T-cell (primary cell): ENCODE data around the gene CBLN4. TPM values are rescaled to one million over a fixed set of nuclear protein-coding genes. Genes with fewer than 3 reads are reported as not detected.
A peak's percentile ranks its signal among the peaks of the same experiment; 100 is the strongest.

Source experiments
- ATAC-seq, 4 experiments: fragments of 200-7000 bp in 3 of 4; fragments of 150-1000 bp in 1 of 4; cut with Tn5 transposase; replicated peaks in 1 of 4; 1 replicate in 3 of 4; 2 replicates in 1 of 4; pipeline ENCODE4 v1.10.0; 2021; ENCODE audit warnings: moderate library complexity in 3 of 4, mild to moderate bottlenecking in 2 of 4, moderate number of reproducible peaks in 1 of 4
- CTCF ChIA-PET, 2 donors: fragments of 300-600 bp; sonication (Branson Sonifier 250); formaldehyde crosslinking; loops; one replicate each; lab custom pipeline; 2022; ENCODE audit warnings: antibody characterized with exemption in 2 of 2; lab: Charles Lee
- POLR2A ChIA-PET, 2 donors: fragments of 300-600 bp; sonication (Branson Sonifier 250); formaldehyde crosslinking; loops; one replicate each; lab custom pipeline; 2022; ENCODE audit warnings: antibody characterized with exemption in 2 of 2; lab: Charles Lee
- DNase-seq, 35 experiments: peaks; one replicate each; pipeline versions ENCODE4 v3.0.0 to v3.0.0-alpha.2; 2013 to 2023
- H3K27ac ChIP-seq: one replicate; pipeline ENCODE4 v1.5.1; 2013; ENCODE audit warnings: low read length
- H3K27me3 ChIP-seq, 2 experiments: replicated peaks in 1 of 2; 1 replicate in 1 of 2; 2 replicates in 1 of 2; pipeline versions ENCODE4 v1.6.1 to v1.7.0; 2013; ENCODE audit warnings: low read length in 1 of 2, mixed read lengths in 1 of 2; ENCODE audit not compliant: control insufficient read depth in 2 of 2, insufficient read depth in 2 of 2; ENCODE audit errors: extremely low read depth in 1 of 2
- H3K36me3 ChIP-seq, 2 donors: 1 replicate in 1 of 2; 2 replicates in 1 of 2; pipeline versions ENCODE4 v1.6.1 to v1.7.0; 2013; ENCODE audit warnings: low read length in 1 of 2; ENCODE audit not compliant: control insufficient read depth in 2 of 2, insufficient read depth in 1 of 2; ENCODE audit errors: extremely low read depth in 1 of 2
- H3K4me1 ChIP-seq, 2 experiments: 1 replicate in 1 of 2; 2 replicates in 1 of 2; pipeline versions ENCODE4 v1.6.1 to v1.7.0; 2013; ENCODE audit warnings: low read length in 2 of 2, mixed read lengths in 1 of 2; ENCODE audit not compliant: insufficient read depth in 2 of 2, control insufficient read depth in 1 of 2; ENCODE audit errors: extremely low read depth in 1 of 2
- H3K4me3 ChIP-seq, 2 donors: 1 replicate in 1 of 2; 2 replicates in 1 of 2; pipeline versions ENCODE4 v1.5.1 to v1.7.0; 2013; ENCODE audit warnings: mild to moderate bottlenecking in 2 of 2, low read length in 1 of 2, moderate library complexity in 1 of 2; ENCODE audit not compliant: control insufficient read depth in 1 of 2; ENCODE audit errors: extremely low read depth in 1 of 2
- H3K9me3 ChIP-seq: 2 replicates; pipeline ENCODE4 v1.7.0; 2013
- H3K27ac Mint-ChIP-seq, 2 donors: one replicate each; pipeline ENCODE4 v1.8.0; 2020 to 2021; ENCODE audit warnings: mild to moderate bottlenecking in 2 of 2, mixed read lengths in 2 of 2
- H3K27me3 Mint-ChIP-seq, 2 donors: one replicate each; pipeline ENCODE4 v1.8.0; 2021 to 2022; ENCODE audit warnings: mixed read lengths in 2 of 2
- H3K36me3 Mint-ChIP-seq: one replicate; pipeline ENCODE4 v1.8.0; 2021; ENCODE audit warnings: mixed read lengths
- H3K4me1 Mint-ChIP-seq, 3 donors: one replicate each; pipeline ENCODE4 v1.8.0; 2020 to 2022; ENCODE audit warnings: mixed read lengths in 3 of 3, mild to moderate bottlenecking in 1 of 3
- H3K4me3 Mint-ChIP-seq, 3 donors: one replicate each; pipeline ENCODE4 v1.8.0; 2020 to 2022; ENCODE audit warnings: mild to moderate bottlenecking in 3 of 3, mixed read lengths in 3 of 3, moderate library complexity in 3 of 3
- H3K9me3 Mint-ChIP-seq, 3 donors: one replicate each; pipeline ENCODE4 v1.8.0; 2020 to 2022; ENCODE audit warnings: mixed read lengths in 3 of 3
- WGBS: methylation state at CpG from one replicate; pipeline ENCODE4 v1.1.5; 2013; ENCODE audit warnings: missing lambda C conversion rate; ENCODE audit not compliant: insufficient coverage; 5-methylcytosine and 5-hydroxymethylcytosine counted together
- total RNA-seq, 35 experiments: library from RNA in 6 of 35; stranded (reverse) in 6 of 35; fragments of 120-200 nt in 1 of 35; gene quantifications; one replicate each; pipeline versions ENCODE4 v1.2.1 to v1.2.4 and lab custom pipeline; 2013 to 2026

CBLN4 gene
- total RNA-seq (not detected), total RNA-seq (lab: John Stamatoyannopoulos, UW) (0 to 0.06 (median 0) reads per million in 29 experiments)
- total RNA-seq (2013) = not detected

GRCh38 chr20:56005389-56005715, at the start of gene CBLN4:
TSS of gene CBLN4 (minus strand) at chr20:56005519. CDS start at chr20:56004171, 1,348 bp downstream.
- CTCF ChIA-PET = no interaction called here
- Mint-ChIP-seq H3K9me3 (peaks cover 4 to 14% (median 12%) of the 10 kb centered on the region in 3 donors), H3K4me3 (no peak within 1 kb of the TSS), H3K27me3 (peaks cover 30 to 34% of the 10 kb centered on the region in 2 donors), H3K27ac (no peak within 1 kb of the TSS), H3K36me3 (no peaks in the 10 kb centered on the region), H3K4me1 (no peaks in the 10 kb centered on the region)
- 24% methylated on average over 18 of the region's 29 CpGs for WGBS
- POLR2A ChIA-PET = no interaction called here
- no peak for ATAC-seq
- Histone ChIP-seq H3K9me3 (no peaks in the 10 kb centered on the region), H3K36me3 (no peaks in the 10 kb centered on the region), H3K27me3 (peaks cover 2 to 33% of the 10 kb centered on the region in 2 experiments), H3K27ac (no peak within 1 kb of the TSS), H3K4me1 (no peaks in the 10 kb centered on the region), H3K4me3 (no peak within 1 kb of the TSS)
- no peak for DNase-seq

DNA sequence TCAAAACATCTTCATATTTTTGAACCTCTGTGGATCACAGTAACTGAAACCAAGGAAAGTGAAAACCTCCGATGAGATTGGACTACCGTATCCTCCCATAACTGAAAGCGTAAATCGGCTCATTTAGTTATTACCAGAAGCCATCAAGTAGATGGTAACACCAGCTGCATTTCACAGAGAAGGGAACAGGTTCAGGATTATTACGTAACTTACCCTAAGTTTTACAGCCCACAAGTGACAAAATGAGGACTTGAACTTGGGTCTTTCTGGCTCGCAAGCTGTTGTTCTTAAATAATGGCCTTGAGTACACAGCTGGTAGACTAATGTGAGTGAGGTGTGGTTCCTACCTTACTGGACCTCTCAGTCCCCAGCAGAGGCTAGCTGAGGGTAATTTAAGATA, 37.9 kb upstream of the CBLN4 start:
- H3K27ac Mint-ChIP-seq = no peak overlapping the region
- no peaks in the 10 kb centered on the region for H3K4me1 ChIP-seq
- ATAC-seq (no peak), DNase-seq (no peak)
- no peak overlapping the region for H3K4me3 ChIP-seq
- peaks cover 0 to 7% of the 10 kb centered on the region in 2 donors for H3K27me3 Mint-ChIP-seq
- H3K36me3 Mint-ChIP-seq = no peaks in the 10 kb centered on the region
- no peak overlapping the region for H3K27ac ChIP-seq
- POLR2A ChIA-PET = no interaction called here
- no peak overlapping the region for H3K4me3 Mint-ChIP-seq
- H3K4me1 Mint-ChIP-seq = no peaks in the 10 kb centered on the region
- no peaks in the 10 kb centered on the region for H3K27me3 ChIP-seq
- peaks cover 0 to 13% (median 8%) of the 10 kb centered on the region in 3 donors for H3K9me3 Mint-ChIP-seq
- CTCF ChIA-PET = no interaction called here
- no peaks in the 10 kb centered on the region for H3K9me3 ChIP-seq
- no peaks in the 10 kb centered on the region for H3K36me3 ChIP-seq
- 67% methylated on average over 1 of the region's 6 CpGs for WGBS

- H3K27me3 Mint-ChIP-seq = no peaks in the 10 kb centered on the region
Measured at GRCh38 chr20:56032251-56032650, 26.9 kb upstream of the CBLN4 start.

DNA sequence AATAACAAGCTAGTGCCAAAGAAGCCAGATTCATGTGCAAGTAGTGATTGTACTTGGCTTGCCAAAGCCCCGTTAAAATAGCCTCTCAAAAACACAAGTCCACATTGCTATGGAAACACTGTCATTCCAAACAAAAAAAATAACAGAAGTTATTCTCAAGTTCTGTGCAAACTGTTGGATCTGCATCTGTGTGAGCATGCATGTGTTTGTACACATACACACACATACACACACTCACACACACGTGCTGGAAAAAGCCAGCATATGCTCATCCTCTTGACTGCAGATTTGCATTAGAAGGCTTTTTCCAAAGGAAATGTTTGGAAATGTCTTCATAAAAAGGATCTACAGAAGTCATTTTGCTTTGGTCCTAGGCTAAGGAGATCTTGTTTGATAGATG, 13.4 kb upstream of the CBLN4 start:
- Mint-ChIP-seq H3K27ac (no peak overlapping the region), H3K27me3 (no peaks in the 10 kb centered on the region), H3K4me1 (no peaks in the 10 kb centered on the region), H3K9me3 (peaks cover 5 to 23% (median 5%) of the 10 kb centered on the region in 3 donors), H3K36me3 (no peaks in the 10 kb centered on the region), H3K4me3 (no peak overlapping the region)
- no peaks in the 10 kb centered on the region for H3K9me3 ChIP-seq
- CTCF ChIA-PET = no interaction called here
- whole genome bisulfite sequencing = no CpG with 5 or more reads among the region's 2 CpGs
- H3K4me1 ChIP-seq = no peaks in the 10 kb centered on the region
- DNase-seq (no peak), ATAC-seq (no peak)
- POLR2A ChIA-PET = no interaction called here
- no peaks in the 10 kb centered on the region for H3K36me3 ChIP-seq
- H3K27me3 ChIP-seq = no peaks in the 10 kb centered on the region
- H3K27ac ChIP-seq = no peak overlapping the region
- H3K4me3 ChIP-seq = no peak overlapping the region

More at GRCh38 chr20:56032251-56032650, 26.9 kb upstream of the CBLN4 start:
- no peaks in the 10 kb centered on the region for H3K27me3 ChIP-seq
- no peak overlapping the region for H3K27ac Mint-ChIP-seq
- H3K9me3 Mint-ChIP-seq = peaks cover 12 to 38% (median 22%) of the 10 kb centered on the region in 3 donors
- ChIA-PET POLR2A (no interaction called here), CTCF (interaction anchor here in 1 of 2 donors (0.6 kb wide), 1 partner anchor 638 kb away, joined by 3 read pairs; no protein-coding TSS in a partner anchor)
- DNase-seq = peak in 1 of 35 experiments; percentile 1
- H3K36me3 ChIP-seq = no peaks in the 10 kb centered on the region
- H3K4me1 Mint-ChIP-seq = no peaks in the 10 kb centered on the region
- no peak overlapping the region for H3K27ac ChIP-seq
- H3K36me3 Mint-ChIP-seq = no peaks in the 10 kb centered on the region
- H3K4me3 Mint-ChIP-seq = no peak overlapping the region
- no peaks in the 10 kb centered on the region for H3K4me1 ChIP-seq
- no peak for ATAC-seq
- 53% methylated on average over 3 of the region's 3 CpGs for WGBS
- H3K9me3 ChIP-seq = no peaks in the 10 kb centered on the region
- H3K4me3 ChIP-seq = no peak overlapping the region

- no peaks in the 10 kb centered on the region for H3K36me3 Mint-ChIP-seq
- no peaks in the 10 kb centered on the region for H3K27me3 ChIP-seq
- DNase-seq (no peak), ATAC-seq (no peak)
- no peaks in the 10 kb centered on the region for H3K4me1 Mint-ChIP-seq
- no peak overlapping the region for H3K4me3 Mint-ChIP-seq
- H3K27me3 Mint-ChIP-seq = no peaks in the 10 kb centered on the region
- H3K27ac Mint-ChIP-seq = no peak overlapping the region
- CTCF ChIA-PET = no interaction called here
- H3K9me3 Mint-ChIP-seq = peaks cover 5 to 20% (median 8%) of the 10 kb centered on the region in 3 donors
- H3K4me1 ChIP-seq = no peaks in the 10 kb centered on the region
- H3K36me3 ChIP-seq = no peaks in the 10 kb centered on the region
- H3K4me3 ChIP-seq = no peak overlapping the region
- no peak overlapping the region for H3K27ac ChIP-seq
- POLR2A ChIA-PET = no interaction called here
- WGBS = 33% methylated on average over 1 of the region's 3 CpGs
- H3K9me3 ChIP-seq = no peaks in the 10 kb centered on the region
Measured at GRCh38 chr20:56018194-56018593, 12.9 kb upstream of the CBLN4 start.

DNA sequence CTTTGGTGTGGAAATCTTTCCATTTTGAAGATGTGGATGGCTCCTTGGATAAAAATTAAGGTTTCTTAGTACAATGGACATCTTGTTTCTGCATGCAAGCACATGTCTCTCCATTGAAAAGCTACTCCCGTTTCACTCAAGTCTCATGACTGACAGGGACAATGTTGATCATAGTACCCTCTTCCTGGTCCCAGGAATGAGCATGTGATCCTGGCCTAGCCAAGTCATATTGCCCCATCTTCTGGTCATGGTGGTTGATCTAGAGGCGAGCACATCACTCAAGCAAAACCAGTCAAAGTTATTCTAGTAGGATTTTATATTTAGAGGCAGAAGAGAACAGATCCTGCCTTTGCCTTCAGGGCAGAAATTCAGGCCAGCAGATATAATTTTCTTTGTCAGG, 12.2 kb upstream of the CBLN4 start:
- no peaks in the 10 kb centered on the region for H3K27me3 ChIP-seq
- no peaks in the 10 kb centered on the region for H3K4me1 ChIP-seq
- Mint-ChIP-seq H3K9me3 (peaks cover 3 to 14% (median 5%) of the 10 kb centered on the region in 3 donors), H3K27me3 (no peaks in the 10 kb centered on the region), H3K36me3 (no peaks in the 10 kb centered on the region), H3K4me3 (no peak overlapping the region), H3K4me1 (no peaks in the 10 kb centered on the region), H3K27ac (no peak overlapping the region)
- no peak overlapping the region for H3K27ac ChIP-seq
- DNase-seq = no peak
- no peaks in the 10 kb centered on the region for H3K36me3 ChIP-seq
- H3K9me3 ChIP-seq = no peaks in the 10 kb centered on the region
- WGBS = no CpG with 5 or more reads among the region's 2 CpGs
- POLR2A ChIA-PET = no interaction called here
- ATAC-seq = no peak
- CTCF ChIA-PET = no interaction called here
- H3K4me3 ChIP-seq = no peak overlapping the region

DNA sequence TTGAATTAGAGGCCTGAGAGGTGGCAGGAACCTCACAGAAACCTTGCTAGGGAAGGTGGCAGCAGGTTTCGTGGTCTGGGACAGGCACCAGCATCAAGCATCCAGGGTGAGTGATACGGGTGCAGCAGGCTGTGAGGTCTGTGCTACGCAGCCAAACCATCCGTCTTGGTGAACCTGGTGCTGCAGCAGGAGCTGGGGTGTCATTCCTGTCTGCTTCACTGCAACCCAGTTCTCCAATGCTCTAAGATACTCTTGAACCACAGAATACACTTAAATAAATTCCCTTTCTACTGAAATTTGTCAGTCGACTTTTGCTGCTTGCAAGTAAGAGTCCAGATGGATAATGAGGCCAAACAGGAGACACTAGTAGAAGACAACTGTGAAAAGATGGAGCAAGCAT, 9.7 kb upstream of the CBLN4 start:
- 73% methylated on average over 3 of the region's 5 CpGs for WGBS
- Mint-ChIP-seq H3K27me3 (no peaks in the 10 kb centered on the region), H3K36me3 (no peaks in the 10 kb centered on the region), H3K9me3 (peaks cover 5 to 9% (median 6%) of the 10 kb centered on the region in 3 donors), H3K4me3 (no peak overlapping the region), H3K4me1 (no peaks in the 10 kb centered on the region), H3K27ac (no peak overlapping the region)
- no peaks in the 10 kb centered on the region for H3K9me3 ChIP-seq
- DNase-seq (no peak), ATAC-seq (no peak)
- H3K4me3 ChIP-seq = no peak overlapping the region
- no peaks in the 10 kb centered on the region for H3K36me3 ChIP-seq
- ChIA-PET CTCF (no interaction called here), POLR2A (no interaction called here)
- H3K27me3 ChIP-seq = no peaks in the 10 kb centered on the region
- no peaks in the 10 kb centered on the region for H3K4me1 ChIP-seq
- no peak overlapping the region for H3K27ac ChIP-seq
